GM13977 (cell line): Measurements from ENCODE around the gene STPG3.
A peak's percentile ranks its signal among the peaks of the same experiment; 100 is the strongest.

Source experiments
- DNase-seq: peaks from one replicate; pipeline ENCODE4 v3.0.0; 2012; ENCODE audit warnings: low spot score
- in situ Hi-C: fragments of 300-500 bp; cut with MboI; formaldehyde crosslinking; loops from one replicate; pipeline ENCODE4 v1.12.0; 2022; ENCODE audit warnings: low sequenced_read_pairs, low pct_unique_long_range_greater_than_20kb, mixed read lengths, inconsistent platforms; ENCODE audit not compliant: unreplicated experiment
- TF ChIP-seq, protein P1 (sequence below): IDR thresholded peaks from 2 replicates; pipeline ENCODE4 v1.5.1; 2012; ENCODE audit warnings: mild to moderate bottlenecking, control low read depth; ENCODE audit not compliant: insufficient read depth; ENCODE audit errors: extremely low read depth, missing control alignments

The STPG3 gene

DNA sequence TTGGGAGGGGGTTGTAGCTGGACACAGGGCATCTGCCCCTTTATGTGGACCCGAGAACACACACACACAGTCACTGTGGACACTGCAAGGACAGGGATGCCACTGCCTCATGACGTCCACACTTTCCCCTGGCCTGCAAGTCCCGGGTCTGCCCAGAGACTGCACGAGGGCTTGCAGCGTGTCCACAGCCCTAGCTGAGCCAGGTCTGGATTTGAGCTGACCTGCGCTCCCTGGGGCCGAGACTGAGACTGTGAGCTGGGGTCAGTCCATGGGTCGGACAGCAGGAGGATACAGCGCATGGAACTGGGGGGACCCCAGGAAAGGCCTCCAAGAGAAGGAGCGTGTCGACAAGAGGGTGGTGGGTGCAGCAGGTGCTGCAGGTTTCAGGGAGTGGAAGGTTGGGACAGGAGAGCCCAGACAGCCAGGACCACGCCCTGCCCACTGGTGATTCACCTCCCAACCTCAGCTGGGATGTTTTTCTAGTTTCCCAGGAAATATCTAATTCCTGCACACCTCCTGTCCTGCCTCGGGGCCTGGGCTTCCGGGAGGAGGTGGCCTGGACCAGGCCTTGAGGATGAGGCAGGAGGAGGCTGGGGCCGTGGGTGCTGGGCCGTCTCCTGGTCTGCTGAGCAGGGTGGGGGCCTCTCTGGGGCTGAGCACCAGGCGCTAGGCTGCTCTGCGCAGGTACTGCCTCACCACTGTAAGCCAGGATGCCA, 24.6 kb upstream of the STPG3 start:
- TF ChIP-seq, protein P1, sequence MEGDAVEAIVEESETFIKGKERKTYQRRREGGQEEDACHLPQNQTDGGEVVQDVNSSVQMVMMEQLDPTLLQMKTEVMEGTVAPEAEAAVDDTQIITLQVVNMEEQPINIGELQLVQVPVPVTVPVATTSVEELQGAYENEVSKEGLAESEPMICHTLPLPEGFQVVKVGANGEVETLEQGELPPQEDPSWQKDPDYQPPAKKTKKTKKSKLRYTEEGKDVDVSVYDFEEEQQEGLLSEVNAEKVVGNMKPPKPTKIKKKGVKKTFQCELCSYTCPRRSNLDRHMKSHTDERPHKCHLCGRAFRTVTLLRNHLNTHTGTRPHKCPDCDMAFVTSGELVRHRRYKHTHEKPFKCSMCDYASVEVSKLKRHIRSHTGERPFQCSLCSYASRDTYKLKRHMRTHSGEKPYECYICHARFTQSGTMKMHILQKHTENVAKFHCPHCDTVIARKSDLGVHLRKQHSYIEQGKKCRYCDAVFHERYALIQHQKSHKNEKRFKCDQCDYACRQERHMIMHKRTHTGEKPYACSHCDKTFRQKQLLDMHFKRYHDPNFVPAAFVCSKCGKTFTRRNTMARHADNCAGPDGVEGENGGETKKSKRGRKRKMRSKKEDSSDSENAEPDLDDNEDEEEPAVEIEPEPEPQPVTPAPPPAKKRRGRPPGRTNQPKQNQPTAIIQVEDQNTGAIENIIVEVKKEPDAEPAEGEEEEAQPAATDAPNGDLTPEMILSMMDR, result no peak
- DNase-seq, result no peak
- in situ Hi-C loops, result loop anchor here (10.0 kb wide), 1 partner anchor 102 kb away; no protein-coding TSS in a partner anchor

DNA sequence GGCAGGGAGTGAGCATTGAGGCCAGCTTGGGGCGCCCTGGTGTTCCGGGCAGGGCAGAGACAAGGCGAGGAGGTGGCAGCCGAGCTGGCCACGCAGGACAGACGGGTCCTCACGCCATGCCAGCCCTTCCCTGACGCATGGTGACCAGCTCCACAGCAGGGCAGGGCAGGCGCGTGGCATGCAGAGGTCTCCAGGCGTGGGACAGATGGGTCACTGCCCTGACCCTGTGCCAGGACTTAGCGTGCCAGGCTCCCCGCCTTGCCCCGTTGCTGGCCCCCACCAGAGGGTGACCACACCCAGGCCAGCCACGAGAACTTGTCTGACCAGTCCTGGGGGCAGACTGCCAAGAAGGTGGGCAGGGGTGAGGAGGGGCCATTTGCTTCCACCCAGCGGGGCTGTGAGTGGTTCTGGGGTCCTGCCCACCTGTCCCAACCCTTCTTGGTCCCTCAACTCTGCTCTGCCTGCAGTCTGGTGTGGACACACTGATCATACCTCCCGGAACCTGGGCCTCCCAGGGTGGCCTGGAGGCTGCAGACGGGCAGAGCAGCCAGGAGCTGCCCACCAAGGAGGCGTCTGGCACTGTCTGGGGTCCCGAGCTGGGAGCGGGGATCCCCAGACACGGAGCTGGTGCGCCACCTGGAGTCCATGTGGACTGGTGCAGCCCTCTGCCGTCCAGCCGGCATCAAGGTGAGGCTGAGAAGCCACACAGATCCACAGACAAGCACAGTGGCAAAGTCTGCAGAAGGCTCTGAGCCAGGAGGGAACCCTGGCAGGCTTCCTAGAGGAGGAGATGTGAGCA, 23.8 kb upstream of the STPG3 start, which contains the start of gene RNF224:
Gene RNF224 (plus strand): TSS at position 449 of the 799 bp plus-strand sequence. CDS start 834 bp downstream, outside the sequence.
- peak; percentile 90 for DNase-seq
- in situ Hi-C loops, result loop anchor here (10.0 kb wide), 1 partner anchor 102 kb away; no protein-coding TSS in a partner anchor
- TF ChIP-seq, protein P1, result peak; percentile 98

DNA sequence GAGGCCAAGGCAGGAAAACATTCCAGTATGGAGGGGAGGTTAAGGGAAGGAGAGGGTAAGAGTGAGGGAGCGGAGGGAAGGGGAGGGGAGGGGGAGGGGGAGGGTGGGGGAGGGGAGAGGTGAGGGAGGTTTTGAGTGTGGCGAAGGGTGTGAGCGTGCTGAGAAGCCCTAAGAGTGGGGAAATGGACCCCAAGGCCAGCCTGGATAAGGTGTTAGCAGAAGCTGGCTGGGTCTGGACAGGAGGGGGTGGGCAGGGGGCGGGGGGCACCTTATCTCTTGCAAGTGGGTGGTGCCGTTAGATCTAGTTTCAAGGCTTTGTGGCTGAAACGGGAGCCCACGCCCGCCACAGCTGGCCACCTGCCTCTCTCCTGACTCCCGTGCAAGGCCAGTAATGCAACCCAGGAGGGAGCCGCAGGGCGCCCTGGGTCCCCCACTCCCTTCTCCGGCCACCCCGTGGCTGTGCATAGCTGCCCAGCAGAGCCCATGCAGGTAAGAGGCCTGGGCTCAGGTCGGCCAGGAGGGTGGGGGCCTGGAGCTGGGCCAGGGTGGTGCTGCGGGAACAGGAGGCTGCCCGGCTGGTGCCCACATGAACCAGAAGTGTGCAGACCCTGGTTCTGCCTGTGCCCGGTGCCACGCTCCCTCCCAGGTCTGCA, 23.1 kb upstream of the STPG3 start:
- in situ Hi-C loops, result loop anchor here (10.0 kb wide), 1 partner anchor 103 kb away; no protein-coding TSS in a partner anchor

DNA sequence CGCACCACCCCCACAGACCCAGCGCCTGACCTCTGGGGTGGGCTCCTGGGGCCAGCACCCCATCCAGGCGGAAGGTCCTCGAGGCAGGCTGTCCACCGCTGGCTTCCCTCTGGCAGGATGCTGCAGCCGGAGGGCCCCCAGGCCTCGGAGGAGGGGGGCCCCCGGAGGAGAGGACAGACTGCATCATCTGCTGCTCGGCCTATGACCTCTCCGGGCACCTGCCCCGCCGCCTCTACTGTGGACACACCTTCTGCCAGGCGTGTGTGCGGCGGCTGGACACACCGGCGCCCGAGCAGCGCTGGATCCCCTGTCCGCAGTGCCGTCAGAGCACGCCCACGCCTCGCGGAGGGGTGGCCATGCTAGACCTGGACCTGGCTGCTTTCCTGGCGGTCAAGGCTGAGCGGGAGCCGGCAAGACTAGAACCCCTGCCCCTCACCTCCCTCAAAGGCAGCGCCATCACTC, 22.5 kb upstream of the STPG3 start:
- TF ChIP-seq, protein P1, result no peak
- in situ Hi-C loops, result loop anchor here (10.0 kb wide), 1 partner anchor 104 kb away; no protein-coding TSS in a partner anchor
- DNase-seq, result no peak

More for the DNA sequence above, 23.1 kb upstream of the STPG3 start:
- TF ChIP-seq, protein P1, result no peak
- DNase-seq, result no peak

DNA sequence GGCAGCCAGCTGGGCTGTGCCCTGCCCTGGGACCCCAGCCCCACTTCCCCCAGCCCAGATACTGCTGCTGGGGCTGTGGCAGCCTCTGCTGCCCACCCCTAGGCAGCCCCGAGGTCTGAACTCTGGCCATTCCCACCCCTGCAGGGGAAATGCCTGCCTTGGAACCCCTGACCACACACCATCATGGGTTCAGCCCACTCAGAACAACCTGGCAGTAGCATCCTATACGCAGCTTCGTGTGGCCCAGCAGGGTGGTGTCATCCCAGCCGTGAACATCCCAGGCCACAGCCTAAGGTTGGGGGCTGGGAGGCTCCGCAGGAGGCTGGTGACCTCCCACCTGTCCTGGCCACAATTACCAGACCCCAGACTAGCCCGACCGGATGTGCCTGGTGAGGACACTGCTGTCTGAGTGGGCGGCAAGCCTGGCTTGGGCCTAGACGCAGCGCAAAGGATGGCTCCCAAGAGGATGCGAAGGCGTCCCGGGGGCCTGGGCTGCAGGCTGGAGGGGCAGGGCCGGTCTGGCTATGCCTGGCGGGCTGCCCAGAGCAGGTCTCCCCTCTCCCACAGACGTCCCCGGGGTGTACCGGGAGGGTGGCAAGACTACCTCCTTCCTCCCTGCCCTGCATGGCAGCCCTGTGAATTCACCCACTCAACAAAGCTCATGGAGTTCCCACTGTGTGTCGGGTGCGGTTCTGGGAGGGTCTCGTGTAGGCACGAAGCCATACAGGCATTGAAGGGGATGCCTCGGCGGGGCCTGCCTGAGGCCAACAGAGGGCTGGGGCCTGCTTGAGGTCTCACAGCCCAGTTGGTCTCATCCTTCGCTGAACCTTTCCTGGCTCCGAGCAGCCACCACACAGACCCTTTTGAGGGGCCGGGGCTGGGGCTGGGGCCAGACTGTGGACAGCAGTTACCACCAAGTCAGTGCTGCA, 21.9 kb upstream of the STPG3 start:
- no peak for DNase-seq
- in situ Hi-C loops, result loop anchor here (10.0 kb wide), 1 partner anchor 104 kb away; no protein-coding TSS in a partner anchor
- TF ChIP-seq, protein P1, result no peak
